Choroid plexus epithelial cell (primary cell): ENCODE measurements around the gene NOX3.

Source experiments
- DNase-seq: peaks from one replicate; pipeline ENCODE4 v3.0.0-alpha.2; 2010; ENCODE audit warnings: low read depth
- H3K4me3 ChIP-seq: 2 replicates; pipeline ENCODE4 v1.5.1; 2011; ENCODE audit warnings: low read depth, mild to moderate bottlenecking, control low read depth, low read length, moderate library complexity
- TF ChIP-seq, protein P1 (sequence below): conservative IDR thresholded peaks from 2 replicates; pipeline ENCODE4 v1.5.1; 2011; ENCODE audit warnings: low read depth, mild to moderate bottlenecking, control low read depth, inconsistent platforms, low read length, moderate library complexity

NOX3 gene

DNA sequence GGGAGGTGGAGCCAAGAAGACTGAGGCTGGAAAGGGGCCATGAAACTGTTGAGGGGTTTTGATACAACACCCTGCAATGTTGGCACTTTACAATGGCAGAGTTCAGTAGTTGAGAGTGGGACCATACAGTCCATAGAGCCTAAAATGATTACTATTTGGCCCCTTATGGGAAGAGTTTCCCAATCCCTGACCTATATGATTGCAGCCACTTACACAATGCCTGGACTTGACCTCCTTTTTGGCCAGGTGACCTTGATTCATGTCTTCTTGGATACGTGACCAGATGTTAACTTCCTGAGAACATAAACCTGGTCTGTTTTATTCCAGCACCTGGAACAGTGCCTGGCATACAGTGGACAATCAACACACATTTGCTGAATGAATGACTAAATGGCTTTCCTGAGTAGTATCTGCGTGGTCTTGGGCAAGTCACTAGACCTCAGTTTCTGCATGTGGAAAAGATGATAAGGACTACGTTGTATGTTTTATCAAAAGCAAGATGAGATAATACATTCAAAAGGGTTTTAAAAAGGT lies 58.4 kb downstream of the NOX3 start:
- TF ChIP-seq, protein P1, sequence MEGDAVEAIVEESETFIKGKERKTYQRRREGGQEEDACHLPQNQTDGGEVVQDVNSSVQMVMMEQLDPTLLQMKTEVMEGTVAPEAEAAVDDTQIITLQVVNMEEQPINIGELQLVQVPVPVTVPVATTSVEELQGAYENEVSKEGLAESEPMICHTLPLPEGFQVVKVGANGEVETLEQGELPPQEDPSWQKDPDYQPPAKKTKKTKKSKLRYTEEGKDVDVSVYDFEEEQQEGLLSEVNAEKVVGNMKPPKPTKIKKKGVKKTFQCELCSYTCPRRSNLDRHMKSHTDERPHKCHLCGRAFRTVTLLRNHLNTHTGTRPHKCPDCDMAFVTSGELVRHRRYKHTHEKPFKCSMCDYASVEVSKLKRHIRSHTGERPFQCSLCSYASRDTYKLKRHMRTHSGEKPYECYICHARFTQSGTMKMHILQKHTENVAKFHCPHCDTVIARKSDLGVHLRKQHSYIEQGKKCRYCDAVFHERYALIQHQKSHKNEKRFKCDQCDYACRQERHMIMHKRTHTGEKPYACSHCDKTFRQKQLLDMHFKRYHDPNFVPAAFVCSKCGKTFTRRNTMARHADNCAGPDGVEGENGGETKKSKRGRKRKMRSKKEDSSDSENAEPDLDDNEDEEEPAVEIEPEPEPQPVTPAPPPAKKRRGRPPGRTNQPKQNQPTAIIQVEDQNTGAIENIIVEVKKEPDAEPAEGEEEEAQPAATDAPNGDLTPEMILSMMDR = no peak
- no peak for DNase-seq
- H3K4me3 ChIP-seq = no peak overlapping the region

DNA sequence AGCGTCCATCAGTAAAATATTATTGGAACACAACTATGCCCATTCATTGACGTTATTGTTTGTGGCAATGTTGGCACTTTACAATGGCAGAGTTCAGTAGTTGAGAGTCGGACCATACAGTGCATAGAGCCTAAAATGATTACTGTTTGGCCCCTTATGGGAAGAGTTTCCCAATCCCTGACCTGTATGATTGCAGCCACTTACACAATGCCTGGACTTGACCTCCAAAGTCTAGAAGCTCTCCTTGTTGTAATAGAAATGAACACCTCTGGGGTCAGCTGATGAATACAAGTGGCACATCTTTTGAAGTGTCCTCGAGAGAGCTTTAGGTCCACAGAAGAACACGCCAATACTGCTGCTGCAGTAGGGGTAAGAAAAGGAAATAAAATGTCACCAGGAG lies 59.0 kb downstream of the NOX3 start:
- TF ChIP-seq, protein P1 = no peak
- no peak for DNase-seq

DNA sequence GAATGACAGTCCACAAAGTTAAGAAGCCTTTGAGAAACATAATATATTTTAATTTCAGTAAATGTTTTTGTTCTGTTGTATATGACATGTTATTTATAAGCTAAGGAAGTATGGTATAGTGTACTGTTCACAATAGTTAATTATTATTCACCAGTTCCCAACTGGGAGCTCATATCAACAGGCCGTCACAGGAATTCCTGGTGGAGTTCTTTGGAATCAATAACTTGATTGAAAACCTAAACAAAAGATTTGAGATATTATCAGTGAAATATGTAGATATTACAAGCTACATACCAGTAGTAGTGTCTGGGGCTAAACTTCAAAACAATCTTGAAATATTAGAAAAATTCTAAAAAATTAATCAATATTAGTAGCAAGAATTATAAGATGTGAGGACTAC lies 60.3 kb downstream of the NOX3 start:
- TF ChIP-seq, protein P1 = no peak
- no peak for DNase-seq
- no peak overlapping the region for H3K4me3 ChIP-seq

More for the DNA sequence above, 59.0 kb downstream of the NOX3 start:
- H3K4me3 ChIP-seq = no peak overlapping the region

DNA sequence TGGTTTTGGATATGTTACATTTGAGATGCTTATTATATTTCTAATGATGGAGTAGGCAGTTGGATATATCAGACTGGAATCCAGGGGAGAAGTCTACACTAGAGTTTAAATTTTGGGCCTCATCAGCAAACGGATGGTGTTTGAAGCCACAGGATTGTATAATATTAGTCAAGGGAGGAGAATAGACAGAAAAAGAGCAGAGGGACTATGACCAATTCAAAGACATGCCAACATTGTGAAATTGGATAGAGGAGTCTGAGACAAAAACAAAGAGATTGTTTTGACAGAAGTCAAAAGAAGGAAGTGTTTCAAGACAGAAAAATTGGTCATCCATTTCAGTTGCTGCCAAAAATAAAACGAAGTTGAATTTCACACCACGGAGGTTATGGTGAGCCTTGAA lies 66.5 kb downstream of the NOX3 start:
- DNase-seq = no peak
- TF ChIP-seq, protein P1 = no peak
- H3K4me3 ChIP-seq = no peak overlapping the region

DNA sequence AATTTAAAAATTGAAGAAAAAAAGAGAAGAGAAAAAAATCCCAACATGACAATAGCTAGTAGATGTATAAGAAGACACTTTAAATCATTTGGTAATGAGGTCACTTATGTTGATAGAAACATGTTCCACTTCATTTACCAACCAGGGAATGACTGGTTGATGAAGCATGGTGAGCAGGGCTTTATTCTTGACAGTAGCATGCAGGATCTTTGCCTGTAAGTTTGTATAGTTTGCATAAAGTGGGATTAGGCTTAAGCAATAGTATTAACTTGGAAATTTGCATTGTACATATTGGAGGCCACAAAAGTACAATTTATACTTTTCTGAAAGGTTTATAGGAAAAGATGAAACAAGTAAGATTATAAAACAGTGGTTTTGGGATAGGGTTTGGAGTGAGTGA lies 67.0 kb downstream of the NOX3 start:
- DNase-seq = no peak
- TF ChIP-seq, protein P1 = no peak
- no peak overlapping the region for H3K4me3 ChIP-seq

DNA sequence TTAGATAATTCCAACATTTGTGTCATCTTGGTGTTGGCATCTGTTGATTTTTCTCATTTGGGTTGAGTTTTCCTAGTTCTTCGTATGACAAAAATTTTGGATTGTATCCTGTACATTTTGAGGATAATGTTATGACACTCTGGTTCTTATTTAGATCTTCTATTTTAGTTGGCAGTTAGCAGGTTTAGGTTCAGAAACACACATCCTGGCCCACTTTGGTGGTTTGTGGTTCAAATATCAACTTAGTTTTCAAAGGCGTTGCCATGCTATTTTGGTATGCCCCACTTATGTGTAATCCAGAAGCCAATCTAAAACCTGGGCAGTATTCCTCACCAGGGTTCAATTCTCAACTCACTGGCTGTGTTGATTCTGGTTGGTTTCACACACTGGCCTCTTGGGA lies 68.2 kb downstream of the NOX3 start:
- TF ChIP-seq, protein P1 = no peak
- DNase-seq = no peak
- H3K4me3 ChIP-seq = no peak overlapping the region

DNA sequence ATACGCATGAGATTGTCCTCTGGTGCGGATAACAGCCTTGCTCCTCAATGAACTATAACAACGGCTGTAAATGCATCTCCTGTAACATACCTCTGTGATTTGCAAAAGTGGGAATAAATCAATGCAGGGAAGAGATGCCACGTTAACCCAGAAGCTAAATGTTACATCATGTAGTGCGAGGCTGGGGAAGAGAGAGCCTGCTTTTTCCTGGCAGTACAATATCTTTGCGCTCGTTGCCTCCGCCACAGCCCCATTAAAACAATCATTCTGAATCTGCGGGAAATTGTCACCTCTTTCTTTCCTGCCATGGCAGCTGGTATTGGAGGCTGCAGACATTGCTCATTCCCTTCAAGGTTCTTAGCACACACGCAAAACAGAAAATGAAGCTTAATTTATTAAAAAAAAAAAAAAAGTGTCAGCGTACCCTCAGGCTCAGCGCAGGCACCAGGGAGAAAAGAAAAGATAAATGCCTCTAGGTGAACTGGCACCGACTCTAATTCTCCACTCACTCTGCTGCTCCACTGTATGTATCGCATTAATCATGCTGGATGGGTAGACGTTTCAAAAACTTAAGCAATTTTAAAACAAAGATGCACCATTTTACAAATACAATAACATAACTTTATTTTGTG lies 71.2 kb downstream of the NOX3 start:
- no peak overlapping the region for H3K4me3 ChIP-seq
- TF ChIP-seq, protein P1 = no peak
- DNase-seq = no peak
